Measurements from ENCODE around the gene LRCH4. TPM values are rescaled to one million over a fixed set of nuclear protein-coding genes. Genes with fewer than 3 reads are reported as not detected.
A peak's percentile ranks its signal among the peaks of the same experiment; 100 is the strongest.

The LRCH4 gene
- total and polyA plus RNA-seq, 2 of the 13 experiments (the other 11 are each of a cell fraction or from before 2014, with no cell fraction given), result 7.0 to 9.3 TPM

DNA sequence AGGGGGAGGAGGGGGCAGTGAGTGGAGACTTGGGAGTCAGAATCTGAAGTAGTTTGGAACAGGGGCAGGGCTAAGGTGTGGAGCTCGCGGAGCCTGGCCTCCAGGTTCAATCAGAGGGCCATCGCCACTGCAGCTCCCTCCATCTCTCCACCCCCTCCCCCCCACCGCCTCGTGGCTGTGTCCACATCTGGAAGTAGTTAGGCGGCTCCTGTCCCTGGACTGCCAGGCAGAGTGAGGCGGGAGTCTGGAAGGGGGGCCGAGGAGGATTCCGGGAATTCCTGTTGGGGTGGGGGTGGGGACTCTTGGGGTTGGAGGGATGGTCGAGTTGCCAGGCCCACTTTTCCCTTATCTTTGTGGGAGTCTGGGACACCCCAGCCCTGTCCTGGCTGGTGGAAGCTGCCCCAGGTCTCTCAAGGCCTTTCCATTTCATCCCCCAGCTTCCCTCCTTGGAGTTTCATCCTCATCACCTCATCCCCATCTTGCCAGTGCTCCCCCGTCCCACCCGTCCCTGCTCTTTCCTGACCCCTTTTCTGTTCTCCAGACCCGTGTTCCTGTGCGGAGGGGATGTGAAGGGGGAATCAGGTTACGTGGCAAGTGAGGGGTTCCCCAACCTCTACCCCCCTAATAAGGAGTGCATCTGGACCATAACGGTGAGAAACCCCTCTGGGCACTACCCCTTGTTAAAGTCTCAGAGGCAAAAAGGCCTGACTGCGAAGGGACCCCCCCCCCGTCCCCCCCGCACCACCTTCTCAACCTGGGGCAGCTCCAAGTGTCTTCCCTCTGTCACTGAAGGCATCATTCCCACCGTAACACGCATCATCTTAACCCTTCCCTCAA, 17.2 kb upstream of the LRCH4 start:
- POLR2A ChIA-PET, result interaction anchor here (1.2 to 2.9 kb wide), 4 partner anchors 9 to 272 kb away, joined by 3 to 19 read pairs (median 10); partner anchors contain the start of genes FBXO24, LRCH4, MOSPD3 and POP7
- Histone ChIP-seq H3K36me3 (replicated peaks in 1 of 2; ENCODE audit: control insufficient read depth in 1 of 2, insufficient read depth in 2 of 2, low read length in 2 of 2) (no peaks in the 10 kb centered on the region), H4K20me1 (ENCODE audit: insufficient read depth, low read length) (no peaks in the 10 kb centered on the region), H3K9ac (ENCODE audit: insufficient read depth, low read depth, low read length) (no peak overlapping the region), H3K27ac (ENCODE audit: extremely low read length, insufficient read depth, low read length) (no peak overlapping the region), H3K4me3 (replicated peaks in 1 of 3; ENCODE audit: insufficient read depth in 1 of 3, low read depth in 2 of 3, low read length in 3 of 3) (peak overlapping the region in 2 of 3 experiments; percentile 36 to 71; a peak in 2 of 6 replicates), H3K27me3 (ENCODE audit: control insufficient read depth in 1 of 2, insufficient read depth in 2 of 2, low read length in 2 of 2) (0 out of 5 replicates have a peak, but pooled peaks cover 0 to 2% of the 10 kb centered on the region in 2 experiments), H3K4me1 (ENCODE audit: insufficient read depth, low read length) (peaks cover 44% of the 10 kb centered on the region), H2AFZ (ENCODE audit: low read length) (no peak overlapping the region), H3K4me2 (ENCODE audit: low read depth, low read length) (peak overlapping the region; percentile 86), H3K79me2 (ENCODE audit: insufficient read depth, low read length) (no peaks in the 10 kb centered on the region), H3K9me3 (ENCODE audit: low read length) (no peaks in the 10 kb centered on the region)
- 46% methylated on average over 20 of the region's 21 CpGs for WGBS (ENCODE audit: low lambda C conversion rate)
- no peak for TF ChIP-seq ZNF367 (CRISPR knock-in tag; IDR thresholded peaks at IDR 0.05; ENCODE audit: borderline replicate concordance)
- TF ChIP-seq, protein P1, sequence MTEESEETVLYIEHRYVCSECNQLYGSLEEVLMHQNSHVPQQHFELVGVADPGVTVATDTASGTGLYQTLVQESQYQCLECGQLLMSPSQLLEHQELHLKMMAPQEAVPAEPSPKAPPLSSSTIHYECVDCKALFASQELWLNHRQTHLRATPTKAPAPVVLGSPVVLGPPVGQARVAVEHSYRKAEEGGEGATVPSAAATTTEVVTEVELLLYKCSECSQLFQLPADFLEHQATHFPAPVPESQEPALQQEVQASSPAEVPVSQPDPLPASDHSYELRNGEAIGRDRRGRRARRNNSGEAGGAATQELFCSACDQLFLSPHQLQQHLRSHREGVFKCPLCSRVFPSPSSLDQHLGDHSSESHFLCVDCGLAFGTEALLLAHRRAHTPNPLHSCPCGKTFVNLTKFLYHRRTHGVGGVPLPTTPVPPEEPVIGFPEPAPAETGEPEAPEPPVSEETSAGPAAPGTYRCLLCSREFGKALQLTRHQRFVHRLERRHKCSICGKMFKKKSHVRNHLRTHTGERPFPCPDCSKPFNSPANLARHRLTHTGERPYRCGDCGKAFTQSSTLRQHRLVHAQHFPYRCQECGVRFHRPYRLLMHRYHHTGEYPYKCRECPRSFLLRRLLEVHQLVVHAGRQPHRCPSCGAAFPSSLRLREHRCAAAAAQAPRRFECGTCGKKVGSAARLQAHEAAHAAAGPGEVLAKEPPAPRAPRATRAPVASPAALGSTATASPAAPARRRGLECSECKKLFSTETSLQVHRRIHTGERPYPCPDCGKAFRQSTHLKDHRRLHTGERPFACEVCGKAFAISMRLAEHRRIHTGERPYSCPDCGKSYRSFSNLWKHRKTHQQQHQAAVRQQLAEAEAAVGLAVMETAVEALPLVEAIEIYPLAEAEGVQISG (CRISPR knock-in tag; IDR thresholded peaks at IDR 0.05), result 0 out of 2 replicates have a peak, but pooled peaks have one; percentile 5
- peak; percentile 5; the same call in 1 of the 3 replicates for ATAC-seq
- in situ Hi-C loops (cut with HindIII; ENCODE audit: extremely low pct_ligation_motif_present, low pct_unique_long_range_greater_than_20kb), result no loop called here
- no peak for FAIRE-seq
- BruUV-seq (replicated peaks), result no TSS peak
- no peak for DNase-seq (ENCODE audit: low spot score)
- intact Hi-C loops (cut with micrococcal nuclease; ENCODE audit: unreplicated experiment), result no loop called here
- CTCF ChIA-PET (ENCODE audit: low intra/inter-chr PET ratio, low total read pairs), result no interaction called here

DNA sequence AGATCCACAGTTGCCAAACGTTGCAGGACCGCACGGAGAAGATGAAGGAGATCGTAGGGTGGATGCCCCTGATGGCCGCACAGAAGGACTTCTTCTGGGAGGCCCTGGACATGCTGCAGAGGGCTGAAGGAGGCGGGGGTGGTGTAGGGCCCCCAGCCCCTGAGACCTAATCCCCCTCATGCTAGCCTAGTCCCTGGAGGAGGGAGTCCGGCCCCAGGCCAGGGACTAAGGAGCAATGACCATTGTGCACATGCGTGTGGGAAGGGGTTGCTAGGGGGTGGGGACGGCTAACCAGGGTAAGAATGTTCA, 14.8 kb upstream of the LRCH4 start:
- no peaks in the 10 kb centered on the region for H3K9me3 ChIP-seq (ENCODE audit: low read length)
- POLR2A ChIA-PET, result no interaction called here
- peaks cover 2 to 6% of the 10 kb centered on the region in 2 experiments; a peak in 1 of 5 replicates for H3K27me3 ChIP-seq (ENCODE audit: control insufficient read depth in 1 of 2, insufficient read depth in 2 of 2, low read length in 2 of 2)
- peak overlapping the region; percentile 64; the same call in 1 of the 2 replicates for H3K4me2 ChIP-seq (ENCODE audit: low read depth, low read length)
- intact Hi-C loops (cut with micrococcal nuclease; ENCODE audit: unreplicated experiment) (no loop called here), in situ Hi-C loops (cut with HindIII; ENCODE audit: extremely low pct_ligation_motif_present, low pct_unique_long_range_greater_than_20kb) (no loop called here)
- H3K36me3 ChIP-seq (replicated peaks in 1 of 2; ENCODE audit: control insufficient read depth in 1 of 2, insufficient read depth in 2 of 2, low read length in 2 of 2), result no peaks in the 10 kb centered on the region
- TF ChIP-seq, protein P2, sequence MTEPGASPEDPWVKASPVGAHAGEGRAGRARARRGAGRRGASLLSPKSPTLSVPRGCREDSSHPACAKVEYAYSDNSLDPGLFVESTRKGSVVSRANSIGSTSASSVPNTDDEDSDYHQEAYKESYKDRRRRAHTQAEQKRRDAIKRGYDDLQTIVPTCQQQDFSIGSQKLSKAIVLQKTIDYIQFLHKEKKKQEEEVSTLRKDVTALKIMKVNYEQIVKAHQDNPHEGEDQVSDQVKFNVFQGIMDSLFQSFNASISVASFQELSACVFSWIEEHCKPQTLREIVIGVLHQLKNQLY (CRISPR knock-in tag; IDR thresholded peaks at IDR 0.05), result no peak
- TF ChIP-seq ETV5 (CRISPR knock-in tag; IDR thresholded peaks at IDR 0.05; ENCODE audit: borderline replicate concordance) (0 out of 2 replicates have a peak, but pooled peaks have one; percentile 1), ZNF501 (CRISPR knock-in tag; IDR thresholded peaks at IDR 0.05) (peak; percentile 2; the same call in 1 of the 2 replicates)
- H3K4me3 ChIP-seq (replicated peaks in 1 of 3; ENCODE audit: insufficient read depth in 1 of 3, low read depth in 2 of 3, low read length in 3 of 3), result no peak overlapping the region; a peak in 1 of 6 replicates
- H4K20me1 ChIP-seq (ENCODE audit: insufficient read depth, low read length), result no peaks in the 10 kb centered on the region
- CTCF ChIA-PET (ENCODE audit: low intra/inter-chr PET ratio, low total read pairs), result no interaction called here
- peaks cover 44% of the 10 kb centered on the region for H3K4me1 ChIP-seq (ENCODE audit: insufficient read depth, low read length)
- H3K9ac ChIP-seq (ENCODE audit: insufficient read depth, low read depth, low read length), result no peak overlapping the region
- H2AFZ ChIP-seq (ENCODE audit: low read length), result no peak overlapping the region
- WGBS (ENCODE audit: low lambda C conversion rate), result 30% methylated on average over 8 of the region's 9 CpGs
- DNase-seq (ENCODE audit: low spot score) (no peak), ATAC-seq (no peak), FAIRE-seq (no peak)
- H3K27ac ChIP-seq (ENCODE audit: extremely low read length, insufficient read depth, low read length), result no peak overlapping the region
- no TSS peak for BruUV-seq (replicated peaks)
- H3K79me2 ChIP-seq (ENCODE audit: insufficient read depth, low read length), result no peaks in the 10 kb centered on the region

Data from HepG2 (cell line).